SK-N-SH treated with all-trans-retinoic acid at 6 μM for 48 hours (cell line): ENCODE results near the gene CYP11A1.

Experiments
- ATAC-seq: fragments of 200-7000 bp; cut with Tn5 transposase; 3 replicates; pipeline ENCODE4 v1.9.1; 2020; ENCODE audit warnings: mild to moderate bottlenecking, moderate library complexity
- ARNTL ChIP-seq: fragments of 450-650 bp; formaldehyde crosslinking; IDR thresholded peaks from 2 replicates; pipeline ENCODE4 v1.5.0; 2020; ENCODE audit warnings: low read depth, mild to moderate bottlenecking, moderate library complexity, borderline replicate concordance
- BACH2 ChIP-seq: fragments of 250-450 bp; sonication (Bioruptor Pico); IDR thresholded peaks from 2 replicates; pipeline ENCODE4 v1.9.0; 2021; ENCODE audit warnings: mild to moderate bottlenecking, borderline replicate concordance
- CREB5 ChIP-seq: fragments of 250-450 bp; sonication (Bioruptor Pico); IDR thresholded peaks from 2 replicates; pipeline ENCODE4 v1.5.1; 2020; ENCODE audit warnings: low read depth, mild to moderate bottlenecking, moderate library complexity
- CSDC2 ChIP-seq: fragments of 250-450 bp; sonication (Bioruptor Pico); IDR thresholded peaks from 2 replicates; pipeline ENCODE4 v1.5.0; 2020; ENCODE audit warnings: mild to moderate bottlenecking, moderate library complexity
- CSRNP3 ChIP-seq: fragments of 250-450 bp; sonication (Bioruptor Pico); IDR thresholded peaks from 2 replicates; pipeline ENCODE4 v1.5.1; 2021; ENCODE audit warnings: mild to moderate bottlenecking, moderate library complexity
- ESRRG ChIP-seq: fragments of 250-450 bp; sonication (Bioruptor Pico); IDR thresholded peaks from 2 replicates; pipeline ENCODE4 v1.6.1; 2021; ENCODE audit warnings: mild to moderate bottlenecking
- GLIS3 ChIP-seq: fragments of 250-450 bp; sonication (Bioruptor Pico); IDR thresholded peaks from 2 replicates; pipeline ENCODE4 v1.5.0; 2020; ENCODE audit warnings: mild to moderate bottlenecking, moderate library complexity
- ISL1 ChIP-seq: fragments of 250-450 bp; sonication (Bioruptor Pico); IDR thresholded peaks from 2 replicates; pipeline ENCODE4 v2.1.2; 2022; ENCODE audit warnings: mild to moderate bottlenecking, moderate library complexity
- OSR1 ChIP-seq: fragments of 250-450 bp; sonication (Bioruptor Pico); IDR thresholded peaks from 2 replicates; pipeline ENCODE4 v1.8.0; 2022; ENCODE audit warnings: moderate library complexity, mild to moderate bottlenecking, inconsistent platforms
- PATZ1 ChIP-seq: fragments of 250-450 bp; sonication (Bioruptor Pico); IDR thresholded peaks from 2 replicates; pipeline ENCODE4 v1.8.0; 2020; ENCODE audit warnings: mild to moderate bottlenecking, moderate library complexity, borderline replicate concordance
- POU6F1 ChIP-seq: fragments of 250-450 bp; sonication (Bioruptor Pico); IDR thresholded peaks from 2 replicates; pipeline ENCODE4 v1.8.0; 2021; ENCODE audit warnings: low read depth, mild to moderate bottlenecking, moderate library complexity, borderline replicate concordance
- RARB ChIP-seq: fragments of 250-450 bp; sonication (Bioruptor Pico); IDR thresholded peaks from 2 replicates; pipeline ENCODE4 v1.8.0; 2021; ENCODE audit warnings: mild to moderate bottlenecking, moderate library complexity
- SNAI2 ChIP-seq: fragments of 250-450 bp; sonication (Bioruptor Pico); IDR thresholded peaks from 2 replicates; pipeline ENCODE4 v1.5.0; 2020; ENCODE audit warnings: mild to moderate bottlenecking, moderate library complexity
- TCF4 ChIP-seq: fragments of 250-450 bp; sonication (Bioruptor Pico); IDR thresholded peaks from 2 replicates; pipeline ENCODE4 v1.8.0; 2021; ENCODE audit warnings: mild to moderate bottlenecking, moderate library complexity, borderline replicate concordance
- TOX ChIP-seq: fragments of 250-450 bp; sonication (Bioruptor Pico); IDR thresholded peaks from 2 replicates; pipeline ENCODE4 v1.8.0; 2021; ENCODE audit warnings: mild to moderate bottlenecking, moderate library complexity, borderline replicate concordance
- ZC3H10 ChIP-seq: fragments of 250-450 bp; sonication (Bioruptor Pico); IDR thresholded peaks from 2 replicates; pipeline ENCODE4 v1.5.1; 2021; ENCODE audit warnings: mild to moderate bottlenecking, moderate library complexity
- ZFP3 ChIP-seq: fragments of 250-450 bp; sonication (Bioruptor Pico); IDR thresholded peaks from 2 replicates; pipeline ENCODE4 v1.5.0; 2020; ENCODE audit warnings: mild to moderate bottlenecking, moderate library complexity
- ZFP30 ChIP-seq: fragments of 450-650 bp; formaldehyde crosslinking; IDR thresholded peaks from 2 replicates; pipeline ENCODE4 v1.5.0; 2022; ENCODE audit warnings: mild to moderate bottlenecking, moderate library complexity
- ZNF565 ChIP-seq: fragments of 450-650 bp; formaldehyde crosslinking; conservative IDR thresholded peaks from 2 replicates; pipeline ENCODE4 v1.5.0; 2020; ENCODE audit warnings: low read depth, mild to moderate bottlenecking, moderate library complexity
- ZNF70 ChIP-seq: fragments of 450-650 bp; formaldehyde crosslinking; IDR thresholded peaks from 2 replicates; pipeline ENCODE4 v1.5.0; 2020; ENCODE audit warnings: mild to moderate bottlenecking, moderate library complexity
- ZNF8 ChIP-seq: fragments of 450-650 bp; formaldehyde crosslinking; IDR thresholded peaks from 2 replicates; pipeline ENCODE4 v1.5.0; 2020; ENCODE audit warnings: mild to moderate bottlenecking, moderate library complexity

Gene CYP11A1

GRCh38 chr15:74384566-74384880, 17.1 kb upstream of the CYP11A1 start:
- TF ChIP-seq CSDC2 (no peak), SNAI2 (CRISPR knock-in tag) (no peak), ZFP3 (CRISPR knock-in tag) (no peak), ZNF565 (CRISPR knock-in tag) (no peak), OSR1 (CRISPR knock-in tag) (no peak), BACH2 (CRISPR knock-in tag) (no peak), ISL1 (no peak), TOX (CRISPR knock-in tag) (no peak), CREB5 (CRISPR knock-in tag) (no peak), ESRRG (CRISPR knock-in tag) (no peak), GLIS3 (CRISPR knock-in tag) (no peak), ARNTL (CRISPR knock-in tag) (no peak), PATZ1 (CRISPR knock-in tag) (no peak), ZNF8 (CRISPR knock-in tag) (no peak), ZC3H10 (CRISPR knock-in tag) (no peak), ZNF70 (no peak), TCF4 (CRISPR knock-in tag) (no peak), CSRNP3 (no peak), RARB (CRISPR knock-in tag) (no peak), ZFP30 (no peak)
- TF ChIP-seq, all 23 proteins: peak for 0
- no peak for ATAC-seq

GRCh38 chr15:74383695-74384565, 16.5 kb upstream of the CYP11A1 start:
- no peak for TF ChIP-seq SNAI2 (CRISPR knock-in tag)
- no peak for TF ChIP-seq RARB (CRISPR knock-in tag)
- no peak for TF ChIP-seq ZNF8 (CRISPR knock-in tag)
- TF ChIP-seq CSDC2: no peak
- TF ChIP-seq BACH2 (CRISPR knock-in tag): no peak
- TF ChIP-seq TOX (CRISPR knock-in tag): no peak
- TF ChIP-seq PATZ1 (CRISPR knock-in tag): no peak
- TF ChIP-seq CREB5 (CRISPR knock-in tag): no peak
- TF ChIP-seq OSR1 (CRISPR knock-in tag): no peak
- TF ChIP-seq ARNTL (CRISPR knock-in tag): no peak
- TF ChIP-seq ZFP3 (CRISPR knock-in tag): no peak
- TF ChIP-seq ZFP30: no peak
- TF ChIP-seq TCF4 (CRISPR knock-in tag): no peak
- TF ChIP-seq GLIS3 (CRISPR knock-in tag): no peak
- no peak for TF ChIP-seq POU6F1
- ATAC-seq: no peak
